B cell (primary cell): ENCODE results near the gene FLNB.

Experiments
- CTCF ChIP-seq: fragments of 200-600 bp; IDR thresholded peaks from one replicate; pipeline ENCODE4 v1.8.0; 2022; ENCODE audit warnings: antibody characterized with exemption, mild to moderate bottlenecking
- EZH2 ChIP-seq: IDR thresholded peaks from 2 replicates; pipeline ENCODE4 v1.6.1; 2012; ENCODE audit warnings: borderline replicate concordance, low read depth, mild to moderate bottlenecking, moderate library complexity, low read length; ENCODE audit not compliant: insufficient read depth, poor library complexity, severe bottlenecking

- TF ChIP-seq CTCF (no peak), EZH2 (no peak)
These were observed 121.0 kb downstream of the FLNB start for GRCh38 chr3:58129041-58129770.
